Heart right ventricle (tissue), 16 donors: ENCODE measurements around the gene GNLY. TPM values are rescaled to one million over a fixed set of nuclear protein-coding genes. Genes with fewer than 3 reads are reported as not detected.

Experiments used
- ATAC-seq, 8 donors: fragments of 200-7000 bp; cut with Tn5 transposase; one replicate each; pipeline ENCODE4 v1.9.1; 2020; ENCODE audit warnings: mild to moderate bottlenecking in 8 of 8, moderate library complexity in 8 of 8, moderate number of reproducible peaks in 1 of 8
- DNase-seq, 2 donors: peaks; one replicate each; pipeline ENCODE4 v3.0.0-alpha.2; 2020
- H3K27ac ChIP-seq, 10 donors: fragments of 200-600 bp; sonication (generic) in 2 of 10; one replicate each; pipeline versions ENCODE4 v1.5.0 to v1.8.0; 2020 to 2022; ENCODE audit warnings: mild to moderate bottlenecking in 3 of 10
- H3K27me3 ChIP-seq, 7 donors: fragments of 200-600 bp; one replicate each; pipeline ENCODE4 v1.8.0; 2021 to 2022; ENCODE audit warnings: mild to moderate bottlenecking in 2 of 7
- H3K36me3 ChIP-seq, 9 donors: fragments of 200-600 bp; sonication (generic) in 1 of 9; one replicate each; pipeline versions ENCODE4 v1.5.0 to v1.8.0; 2020 to 2022; ENCODE audit warnings: mild to moderate bottlenecking in 2 of 9
- H3K4me1 ChIP-seq, 9 donors: fragments of 200-600 bp; sonication (generic) in 1 of 9; one replicate each; pipeline versions ENCODE4 v1.5.0 to v1.8.0; 2020 to 2022; ENCODE audit warnings: mild to moderate bottlenecking in 4 of 9
- H3K4me3 ChIP-seq, 10 donors: fragments of 200-600 bp; sonication (generic) in 2 of 10; one replicate each; pipeline versions ENCODE4 v1.5.0 to v1.8.0; 2020 to 2022; ENCODE audit warnings: mild to moderate bottlenecking in 7 of 10, moderate library complexity in 2 of 10
- H3K9me3 ChIP-seq, 11 donors: fragments of 200-600 bp in 10 of 11; sonication (generic) in 2 of 11; one replicate each; pipeline versions ENCODE4 v1.5.0 to v1.8.0; 2013 to 2022; ENCODE audit warnings: mild to moderate bottlenecking in 2 of 11, control low read depth in 1 of 11, moderate library complexity in 1 of 11
- CTCF ChIP-seq, 9 donors: fragments of 200-600 bp; sonication (generic) in 2 of 9; IDR thresholded peaks; one replicate each; pipeline versions ENCODE4 v1.5.0 to v1.8.0; 2021 to 2022; ENCODE audit warnings: antibody characterized with exemption in 9 of 9, mild to moderate bottlenecking in 5 of 9, moderate library complexity in 1 of 9
- WGBS, 2 donors: extraction: QIAGEN DNeasy Blood & Tissue Kit; methylation state at CpG; one replicate each; pipeline ENCODE4 v1.1.7; 2013; ENCODE audit warnings: inconsistent platforms in 1 of 2; 5-methylcytosine and 5-hydroxymethylcytosine counted together
- intact Hi-C, 10 donors: fragments of 100-400 bp; cut with DNase I; formaldehyde crosslinking; loops; one replicate each; pipeline versions ENCODE4 v1.11.1 to v1.14.2; 2022
- polyA plus RNA-seq, 2 donors: library from polyadenylated mRNA; stranded (reverse); fragments of 200-250 nt; gene quantifications; one replicate each; pipeline ENCODE4 v1.2.3, GENCODE V29; 2013
- total RNA-seq, 10 donors: library from RNA; stranded (reverse); fragmentation: NEBNext Ultra II Directional in 3 of 10; extraction: Animal tissue kit (Norgen Biotek cat#: 25700) in 3 of 10; gene quantifications; one replicate each; pipeline versions ENCODE4 v1.2.1 to v1.2.4, GENCODE V29; 2021 to 2023
- donor health status: Arrhythmogenic right ventricular cardiomyopathy.
- donor health status: ischemic (EF 13 %, LVEDD 7.1; RV severe dilation, severe dysfunction).
- donor health status: healthy with polysubstance abuse.
- donor health status: DM: no; HTN: yes; CAD: no.
- donor health status: DM: no; HTN: no; CAD: no.
- donor health status: ischemic (EF 25% LVEDD 6.9; RV normal size, moderate dysfunction).
- donor health status: ischemic (EF 25% LVEDD 5.7; RV mildly dilated, moderate dysfunction).
- donor health status: healthy.
- donor health status: DM: yes; HTN: yes; CAD: no.
- donor health status: Ischemic cardiomyopathy.
- donor health status: ischemic (EF 35%, LVEDD 5.7; RV mildly dilated, moderate dysfunction).
- donor health status: nonischemic (EF 11% LVEDD 7.7; RV severe dilation, severe dysfunction).
- donor health status: DM: yes; HTN: yes; CAD: no.
- donor health status: PGD.
- donor health status: ischemic (EF 29% LVEDD 5.4; RV normal size, mild dysfunction).
- donor health status: nonischemic (EF 23%, LVEDD 6.1; RV moderate dilation, normal function).

GNLY gene
- total and polyA plus RNA-seq, 12 donors, result 0.17 to 43.2 (median 1.2) TPM

- Histone ChIP-seq H3K27ac (peak overlapping the region; percentile 65 to 87 (median 78)), H3K27me3 (no peaks in the 10 kb centered on the region), H3K9me3 (no peaks in the 10 kb centered on the region), H3K36me3 (peaks cover 0 to 21% (median 0%) of the 10 kb centered on the region in 9 donors), H3K4me3 (no peak overlapping the region), H3K4me1 (peaks cover 5 to 43% (median 26%) of the 10 kb centered on the region in 9 donors)
- intact Hi-C loops, result no loop called here
- WGBS, 2 donors, result 64% methylated on average over 14 of the region's 14 CpGs
- TF ChIP-seq CTCF (IDR thresholded peaks at IDR 0.05), result no peak
- ATAC-seq, result peak; percentile 35 to 78 (median 66)
- DNase-seq, result peak; percentile 38 to 40
Measured at GRCh38 chr2:85661139-85661858, 32.9 kb upstream of the GNLY start.

- Histone ChIP-seq H3K4me3 (no peak overlapping the region), H3K27ac (peak overlapping the region; percentile 56 to 87 (median 73)), H3K4me1 (peaks cover 5 to 41% (median 24%) of the 10 kb centered on the region in 9 donors), H3K36me3 (peaks cover 0 to 11% (median 0%) of the 10 kb centered on the region in 9 donors), H3K9me3 (no peaks in the 10 kb centered on the region), H3K27me3 (no peaks in the 10 kb centered on the region)
- WGBS, 2 donors, result 82 to 85% methylated on average over 10 of the region's 10 CpGs
- intact Hi-C loops, result no loop called here
- TF ChIP-seq CTCF (IDR thresholded peaks at IDR 0.05), result no peak
- ATAC-seq (peak; percentile 52 to 87 (median 74)), DNase-seq (peak in 1 of 2 donors; percentile 60)
Measured at GRCh38 chr2:85662899-85663593, 31.1 kb upstream of the GNLY start.

GRCh38 chr2:85663594-85664565 is 30.3 kb upstream of the GNLY start:
- H3K27ac ChIP-seq, result peak overlapping the region in 9 of 10 donors; percentile 56 to 87 (median 78)
- intact Hi-C loops, result no loop called here

More at GRCh38 chr2:85663594-85664565, 30.3 kb upstream of the GNLY start:
- Histone ChIP-seq H3K4me1 (peaks cover 5 to 41% (median 24%) of the 10 kb centered on the region in 9 donors), H3K27me3 (no peaks in the 10 kb centered on the region), H3K9me3 (no peaks in the 10 kb centered on the region), H3K36me3 (peaks cover 0 to 5% (median 0%) of the 10 kb centered on the region in 9 donors), H3K4me3 (no peak overlapping the region)
- no peak for TF ChIP-seq CTCF (IDR thresholded peaks at IDR 0.05)
- ATAC-seq (no peak), DNase-seq (no peak)
- WGBS, 2 donors, result 98% methylated on average over 23 of the region's 23 CpGs
